ENCODE data around the gene INPP5E. TPM values are rescaled to one million over a fixed set of nuclear protein-coding genes. Genes with fewer than 3 reads are reported as not detected.

Gene INPP5E
- total and polyA plus RNA-seq, 4 experiments from 2014 or later: 2.0 to 31.2 (median 17.1) TPM

DNA sequence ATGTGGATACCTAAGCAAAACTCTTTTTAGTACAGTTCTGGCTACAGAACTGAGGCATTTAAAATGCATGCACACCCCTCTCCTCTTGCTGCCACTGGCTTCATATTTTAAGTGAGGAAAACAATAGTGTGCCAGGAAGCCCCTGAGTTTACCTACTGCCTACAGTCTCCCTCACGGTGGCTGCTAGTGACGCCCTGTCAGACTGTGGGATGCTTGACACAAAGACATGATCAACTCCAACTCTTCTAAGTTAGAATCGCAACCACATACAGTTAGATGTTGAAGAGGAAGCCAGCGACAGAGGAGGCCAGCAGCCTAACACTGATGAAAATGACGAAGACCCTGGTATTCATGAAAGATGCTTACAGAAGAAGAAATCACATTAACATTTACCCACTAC, 41.9 kb upstream of the INPP5E start:
- H3K36me3 Mint-ChIP-seq: peaks cover 4 to 35% of the 10 kb centered on the region in 2 donors
- peak overlapping the region; percentile 83 to 98 (median 90) for H3K4me3 Mint-ChIP-seq
- Histone ChIP-seq H3K36me3 (ENCODE audit: insufficient read depth, low read length) (peaks cover 16% of the 10 kb centered on the region), H3K27ac (ENCODE audit: low read depth, low read length) (peak overlapping the region; percentile 99), H3K4me3 (ENCODE audit: low read length in 2 of 2) (peak overlapping the region in 1 of 2 donors; percentile 74), H3K4me1 (ENCODE audit: insufficient read depth, low read length) (peaks cover 45% of the 10 kb centered on the region), H3K27me3 (ENCODE audit: insufficient read depth, low read length) (no peaks in the 10 kb centered on the region), H3K9me3 (ENCODE audit: control insufficient read depth in 1 of 2, low read length in 2 of 2) (no peaks in the 10 kb centered on the region)
- H3K4me1 Mint-ChIP-seq: peaks cover 22 to 52% (median 37%) of the 10 kb centered on the region in 4 donors
- intact Hi-C loops (cut with micrococcal nuclease): loop anchor here (5.0 kb wide), 2 partner anchors 234 to 1126 kb away; partner anchors contain the start of genes ARRDC1 and QSOX2
- peak overlapping the region; percentile 92 to 100 (median 97) for H3K27ac Mint-ChIP-seq
- CTCF ChIA-PET (ENCODE audit: partially characterized antibody): no interaction called here
- no peak for DNase-seq
- peaks cover 0 to 7% (median 0%) of the 10 kb centered on the region in 8 donors for H3K9me3 Mint-ChIP-seq
- POLR2A ChIA-PET (ENCODE audit: partially characterized antibody): no interaction called here
- H3K27me3 Mint-ChIP-seq: no peaks in the 10 kb centered on the region

DNA sequence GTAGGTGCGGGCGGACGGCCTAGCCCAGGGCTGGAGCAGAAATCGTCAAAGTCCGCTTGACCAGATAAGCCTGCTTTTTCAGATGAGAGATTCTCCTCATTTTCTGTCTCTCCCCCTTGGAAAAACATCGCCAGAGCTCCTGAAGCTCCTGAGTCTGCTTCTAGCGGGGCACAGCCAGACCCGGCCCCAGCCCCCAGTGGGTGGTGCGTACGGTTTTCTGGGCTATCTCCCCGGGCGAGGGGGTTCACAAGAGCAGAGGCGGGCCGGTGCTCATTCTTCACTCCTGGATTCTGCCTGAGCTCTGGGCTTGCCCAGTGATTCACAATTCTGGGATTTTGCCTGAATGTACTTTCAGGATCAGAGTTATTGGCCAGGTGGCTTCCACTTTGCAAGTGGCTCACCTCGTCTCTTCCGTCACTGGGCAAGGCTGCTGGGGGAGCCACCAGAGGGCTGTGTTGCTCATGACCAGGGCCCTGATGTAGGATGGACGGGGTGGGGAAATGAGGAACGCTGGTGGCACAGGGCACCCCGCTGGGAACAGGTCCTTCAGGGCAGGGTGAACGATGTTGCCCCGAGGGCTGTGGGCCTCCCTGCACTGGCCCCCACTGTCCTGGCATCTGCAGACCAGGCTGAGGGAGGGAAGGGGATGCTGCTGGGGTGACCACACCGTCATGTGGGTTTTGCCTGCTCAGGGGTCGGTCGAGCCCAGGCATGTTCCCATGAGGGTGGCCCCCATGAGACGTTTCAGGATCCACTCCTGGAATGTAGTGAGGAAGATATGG, 36.9 kb upstream of the INPP5E start:
- POLR2A ChIA-PET (ENCODE audit: partially characterized antibody): no interaction called here

DNA sequence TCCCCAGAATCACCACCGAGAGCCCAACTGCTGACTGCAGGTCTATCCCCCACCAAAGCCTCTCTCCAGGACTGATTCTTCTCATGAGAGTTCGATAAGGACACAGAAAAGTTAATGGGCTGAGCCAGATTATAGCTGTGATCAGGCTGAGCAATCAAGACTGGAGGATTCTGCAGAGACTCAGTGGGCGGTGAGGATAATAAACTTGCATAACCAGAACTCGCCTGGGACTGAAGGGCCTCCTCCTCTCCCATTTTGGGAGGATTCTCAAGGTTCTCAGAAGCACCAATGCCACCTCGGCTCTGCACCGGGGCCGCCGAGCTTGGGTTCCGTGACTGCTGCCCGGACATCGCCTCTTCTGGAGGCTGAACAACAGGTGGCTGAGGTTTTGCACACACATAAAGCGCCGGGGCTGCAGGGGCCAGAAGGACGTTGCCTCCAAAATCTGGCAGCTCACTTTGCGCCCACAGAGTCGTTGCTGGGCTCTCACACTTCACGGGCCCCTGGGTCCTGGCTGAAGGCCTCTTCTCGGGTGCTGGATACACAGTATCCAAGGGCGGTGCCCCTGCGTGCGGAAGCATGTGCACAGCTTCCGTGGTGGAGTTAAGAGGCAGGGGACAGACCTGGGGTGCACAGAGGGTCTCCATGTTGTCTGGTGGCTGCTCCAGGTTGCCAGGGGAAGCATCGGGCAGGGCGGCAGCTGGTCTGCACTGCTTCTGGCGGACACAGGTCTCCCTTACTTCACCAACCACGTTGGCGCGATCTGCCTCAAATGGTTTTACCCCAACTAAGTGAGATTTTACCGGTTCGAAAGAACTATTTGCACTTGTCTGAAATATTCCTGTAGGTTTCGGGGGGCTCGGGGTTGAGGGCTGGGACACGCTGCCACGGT, 35.6 kb upstream of the INPP5E start:
- Mint-ChIP-seq H3K36me3 (peaks cover 13 to 66% of the 10 kb centered on the region in 2 donors), H3K4me3 (no peak overlapping the region), H3K27ac (no peak overlapping the region), H3K4me1 (peaks cover 9 to 27% (median 11%) of the 10 kb centered on the region in 4 donors), H3K27me3 (no peaks in the 10 kb centered on the region), H3K9me3 (peaks cover 0 to 3% (median 0%) of the 10 kb centered on the region in 8 donors)
- CTCF ChIA-PET (ENCODE audit: partially characterized antibody): interaction anchor here (1.3 kb wide), 1 partner anchor 11 kb away, joined by 3 read pairs; no protein-coding TSS in a partner anchor
- DNase-seq: no peak
- intact Hi-C loops (cut with micrococcal nuclease): no loop called here
- Histone ChIP-seq H3K27me3 (ENCODE audit: insufficient read depth, low read length) (no peaks in the 10 kb centered on the region), H3K9me3 (ENCODE audit: control insufficient read depth in 1 of 2, low read length in 2 of 2) (no peaks in the 10 kb centered on the region), H3K36me3 (ENCODE audit: insufficient read depth, low read length) (peaks cover 75% of the 10 kb centered on the region), H3K4me3 (ENCODE audit: low read length in 2 of 2) (no peak overlapping the region), H3K4me1 (ENCODE audit: insufficient read depth, low read length) (peaks cover 13% of the 10 kb centered on the region), H3K27ac (ENCODE audit: low read depth, low read length) (no peak overlapping the region)
- POLR2A ChIA-PET (ENCODE audit: partially characterized antibody): no interaction called here

More for the DNA sequence above, 36.9 kb upstream of the INPP5E start:
- Mint-ChIP-seq H3K27ac (no peak overlapping the region), H3K27me3 (no peaks in the 10 kb centered on the region), H3K4me3 (no peak overlapping the region), H3K9me3 (peaks cover 0 to 3% (median 0%) of the 10 kb centered on the region in 8 donors), H3K36me3 (peaks cover 9 to 57% of the 10 kb centered on the region in 2 donors), H3K4me1 (peaks cover 14 to 34% (median 20%) of the 10 kb centered on the region in 4 donors)
- Histone ChIP-seq H3K4me3 (ENCODE audit: low read length in 2 of 2) (no peak overlapping the region), H3K27ac (ENCODE audit: low read depth, low read length) (no peak overlapping the region), H3K36me3 (ENCODE audit: insufficient read depth, low read length) (peaks cover 61% of the 10 kb centered on the region), H3K27me3 (ENCODE audit: insufficient read depth, low read length) (no peaks in the 10 kb centered on the region), H3K4me1 (ENCODE audit: insufficient read depth, low read length) (peaks cover 24% of the 10 kb centered on the region), H3K9me3 (ENCODE audit: control insufficient read depth in 1 of 2, low read length in 2 of 2) (no peaks in the 10 kb centered on the region)
- DNase-seq: no peak
- CTCF ChIA-PET (ENCODE audit: partially characterized antibody): interaction anchor here (1.3 kb wide), 1 partner anchor 10 kb away, joined by 3 read pairs; no protein-coding TSS in a partner anchor
- intact Hi-C loops (cut with micrococcal nuclease): no loop called here

DNA sequence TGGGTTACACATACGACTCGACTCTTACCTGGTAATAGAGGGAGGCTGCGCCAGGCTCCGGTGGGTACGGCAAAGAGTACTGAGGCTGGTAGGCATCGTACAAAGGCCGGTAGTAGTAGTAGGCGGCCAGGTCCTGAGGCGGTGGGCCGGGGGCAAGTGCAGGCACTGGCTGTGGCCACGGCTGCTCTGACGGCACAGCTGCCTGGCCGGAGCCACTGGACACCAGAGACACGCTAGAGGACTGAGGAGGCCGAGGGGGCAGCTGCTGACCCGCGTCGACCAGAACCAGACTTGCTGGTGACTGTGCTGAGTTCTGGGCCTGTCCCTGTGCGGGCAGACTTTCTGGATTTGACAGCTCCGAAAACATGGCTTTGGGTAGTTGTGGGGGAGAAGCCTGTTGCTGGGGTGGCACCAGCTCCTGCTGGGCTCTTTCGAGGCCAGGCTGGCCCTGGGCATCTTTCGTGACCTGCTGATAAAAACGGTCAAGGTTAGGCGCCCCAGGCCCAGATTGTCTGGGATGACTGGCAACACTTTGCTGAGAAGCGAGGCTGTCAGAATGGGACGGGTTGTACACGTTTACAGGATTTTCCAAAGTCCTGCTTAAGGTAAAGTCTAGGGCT, 34.5 kb upstream of the INPP5E start:
- H3K27me3 Mint-ChIP-seq: no peaks in the 10 kb centered on the region
- H3K36me3 Mint-ChIP-seq: peaks cover 13 to 71% of the 10 kb centered on the region in 2 donors
- no peaks in the 10 kb centered on the region for H3K27me3 ChIP-seq (ENCODE audit: insufficient read depth, low read length)
- no peak for DNase-seq
- H3K36me3 ChIP-seq (ENCODE audit: insufficient read depth, low read length): peaks cover 85% of the 10 kb centered on the region
- POLR2A ChIA-PET (ENCODE audit: partially characterized antibody): no interaction called here
- no peak overlapping the region for H3K4me3 Mint-ChIP-seq
- CTCF ChIA-PET (ENCODE audit: partially characterized antibody): no interaction called here
- peaks cover 4 to 16% (median 7%) of the 10 kb centered on the region in 4 donors for H3K4me1 Mint-ChIP-seq
- no peaks in the 10 kb centered on the region for H3K9me3 ChIP-seq (ENCODE audit: control insufficient read depth in 1 of 2, low read length in 2 of 2)
- no peak overlapping the region for H3K27ac ChIP-seq (ENCODE audit: low read depth, low read length)
- intact Hi-C loops (cut with micrococcal nuclease): no loop called here
- peaks cover 7% of the 10 kb centered on the region for H3K4me1 ChIP-seq (ENCODE audit: insufficient read depth, low read length)
- H3K9me3 Mint-ChIP-seq: peaks cover 0 to 3% (median 0%) of the 10 kb centered on the region in 8 donors
- no peak overlapping the region for H3K27ac Mint-ChIP-seq
- no peak overlapping the region for H3K4me3 ChIP-seq (ENCODE audit: low read length in 2 of 2)

DNA sequence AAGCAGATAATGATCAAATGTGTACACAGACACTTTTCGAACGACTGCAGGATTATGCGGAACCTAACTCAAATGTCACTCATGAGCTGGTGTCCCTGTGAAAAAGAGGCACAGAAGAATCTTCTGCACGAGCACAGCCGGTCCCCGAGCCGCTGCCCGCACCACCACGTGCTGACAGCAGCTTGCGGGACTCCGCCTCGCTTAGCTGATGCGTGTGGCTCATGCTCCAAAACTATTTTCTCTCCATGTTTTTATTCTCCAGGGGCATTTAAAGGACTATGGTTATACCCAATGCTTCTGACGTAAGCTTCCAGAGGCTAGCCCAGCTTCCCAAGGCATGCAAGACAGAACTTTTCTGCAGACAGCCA, 33.7 kb upstream of the INPP5E start:
- ChIA-PET POLR2A (ENCODE audit: partially characterized antibody) (no interaction called here), CTCF (ENCODE audit: partially characterized antibody) (interaction anchor here (0.6 kb wide), 1 partner anchor 7 kb away, joined by 3 read pairs; no protein-coding TSS in a partner anchor)
- peaks cover 3% of the 10 kb centered on the region for H3K4me1 ChIP-seq (ENCODE audit: insufficient read depth, low read length)
- DNase-seq: no peak
- Mint-ChIP-seq H3K36me3 (peaks cover 9 to 70% of the 10 kb centered on the region in 2 donors), H3K4me3 (no peak overlapping the region), H3K9me3 (peaks cover 0 to 3% (median 0%) of the 10 kb centered on the region in 8 donors), H3K27me3 (no peaks in the 10 kb centered on the region), H3K27ac (no peak overlapping the region), H3K4me1 (peaks cover under 1 to 9% (median 1%) of the 10 kb centered on the region in 4 donors)
- intact Hi-C loops (cut with micrococcal nuclease): no loop called here
- no peak overlapping the region for H3K27ac ChIP-seq (ENCODE audit: low read depth, low read length)
- no peaks in the 10 kb centered on the region for H3K27me3 ChIP-seq (ENCODE audit: insufficient read depth, low read length)
- no peaks in the 10 kb centered on the region for H3K9me3 ChIP-seq (ENCODE audit: control insufficient read depth in 1 of 2, low read length in 2 of 2)
- H3K4me3 ChIP-seq (ENCODE audit: low read length in 2 of 2): no peak overlapping the region
- peaks cover 92% of the 10 kb centered on the region for H3K36me3 ChIP-seq (ENCODE audit: insufficient read depth, low read length)

DNA sequence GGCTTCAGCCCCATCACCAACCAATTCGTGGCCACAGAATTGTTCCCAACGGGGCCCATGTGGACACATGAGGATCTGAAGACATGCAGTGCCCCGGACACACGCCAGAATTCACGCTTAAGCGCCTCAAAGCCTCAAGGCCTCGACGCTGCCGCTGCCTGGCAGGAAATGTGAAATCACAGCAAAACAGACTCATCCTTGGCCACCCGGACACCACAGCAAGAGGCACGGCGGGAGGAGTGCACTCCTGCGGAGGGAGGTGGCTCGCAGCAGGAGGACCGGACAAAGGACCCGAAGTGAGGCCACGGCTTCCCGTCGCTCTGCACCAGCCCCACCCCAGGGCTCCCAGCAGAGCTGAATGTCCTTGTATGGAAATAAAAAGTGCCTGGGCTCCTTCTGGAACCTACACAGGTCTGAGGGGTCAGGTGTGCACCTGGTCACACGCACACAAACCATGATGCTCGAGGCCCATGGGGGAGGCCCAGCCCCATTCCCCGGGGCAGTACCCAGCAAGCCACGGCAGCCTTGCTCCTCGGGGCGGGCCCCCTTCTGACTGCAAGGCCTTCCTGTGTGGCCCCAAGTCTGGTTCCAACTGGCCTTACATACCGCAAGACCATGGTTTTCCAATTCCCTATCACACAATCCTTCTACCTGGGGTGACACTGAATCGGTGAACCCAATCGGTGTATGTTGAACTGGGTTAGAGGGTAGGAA, 33.2 kb upstream of the INPP5E start:
- Histone ChIP-seq H3K9me3 (ENCODE audit: control insufficient read depth in 1 of 2, low read length in 2 of 2) (no peaks in the 10 kb centered on the region), H3K27ac (ENCODE audit: low read depth, low read length) (no peak overlapping the region), H3K4me1 (ENCODE audit: insufficient read depth, low read length) (peaks cover 1% of the 10 kb centered on the region), H3K27me3 (ENCODE audit: insufficient read depth, low read length) (no peaks in the 10 kb centered on the region), H3K36me3 (ENCODE audit: insufficient read depth, low read length) (peaks cover 93% of the 10 kb centered on the region), H3K4me3 (ENCODE audit: low read length in 2 of 2) (no peak overlapping the region)
- no peaks in the 10 kb centered on the region for H3K27me3 Mint-ChIP-seq
- peaks cover 11 to 70% of the 10 kb centered on the region in 2 donors for H3K36me3 Mint-ChIP-seq
- no peak overlapping the region for H3K4me3 Mint-ChIP-seq
- H3K9me3 Mint-ChIP-seq: peaks cover 0 to 3% (median 0%) of the 10 kb centered on the region in 8 donors
- intact Hi-C loops (cut with micrococcal nuclease): no loop called here
- ChIA-PET POLR2A (ENCODE audit: partially characterized antibody) (no interaction called here), CTCF (ENCODE audit: partially characterized antibody) (interaction anchor here (0.6 kb wide), 1 partner anchor 8 kb away, joined by 3 read pairs; no protein-coding TSS in a partner anchor)
- no peak for DNase-seq
- H3K4me1 Mint-ChIP-seq: peaks cover 0 to 6% (median under 1%) of the 10 kb centered on the region in 4 donors
- H3K27ac Mint-ChIP-seq: no peak overlapping the region

Data from CD4-positive, alpha-beta memory T cell (primary cell).